ENCODE results near the gene NPIPB13. TPM values are rescaled to one million over a fixed set of nuclear protein-coding genes. Genes with fewer than 3 reads are reported as not detected.

Gene NPIPB13
- total and polyA plus RNA-seq, 8 donors = 11.0 to 32.6 (median 27.7) TPM

Other genes with a start within 250 kb of the NPIPB13 start
- 1 to 10 TPM; 2.5 to 2.7 TPM for gene DOC2A, start 237.5 kb downstream of the NPIPB13 start, total RNA-seq
- gene DOC2A, start 237.5 kb downstream of the NPIPB13 start, polyA plus RNA-seq (ENCODE audit: insufficient read length in 6 of 6) = 1 to 10 TPM in 5 of 6 donors, under 1 TPM in 1; 0.77 to 5.1 (median 3.2) TPM
- not detected for gene C16orf92, start 225.3 kb downstream of the NPIPB13 start, total RNA-seq
- not detected for gene C16orf92, start 225.3 kb downstream of the NPIPB13 start, polyA plus RNA-seq (ENCODE audit: insufficient read length in 6 of 6)
- under 1 TPM in 1 of 2 donors, not detected in 1; 0.29 TPM for gene TLCD3B, start 217.2 kb downstream of the NPIPB13 start, total RNA-seq
- 1 to 10 TPM in 3 of 6 donors, under 1 TPM in 3; 0.28 to 1.4 (median 0.96) TPM for gene TLCD3B, start 217.2 kb downstream of the NPIPB13 start, polyA plus RNA-seq (ENCODE audit: insufficient read length in 6 of 6)
- 1,000 to 10,000 TPM in 1 of 2 donors, 100 to 1,000 TPM in 1; 710 to 1,105 TPM for gene ALDOA, start 182.7 kb downstream of the NPIPB13 start, total RNA-seq
- gene ALDOA, start 182.7 kb downstream of the NPIPB13 start, polyA plus RNA-seq (ENCODE audit: insufficient read length in 6 of 6) = 100 to 1,000 TPM; 299 to 424 (median 350) TPM
- gene PPP4C, start 172.5 kb downstream of the NPIPB13 start, total RNA-seq = 10 to 100 TPM; 82.5 to 89.8 TPM
- 10 to 100 TPM; 62.0 to 80.8 (median 74.1) TPM for gene PPP4C, start 172.5 kb downstream of the NPIPB13 start, polyA plus RNA-seq (ENCODE audit: insufficient read length in 6 of 6)
- gene TBX6, start 156.6 kb downstream of the NPIPB13 start, total RNA-seq = 1 to 10 TPM; 1.6 TPM
- gene TBX6, start 156.6 kb downstream of the NPIPB13 start, polyA plus RNA-seq (ENCODE audit: insufficient read length in 6 of 6) = 1 to 10 TPM in 5 of 6 donors, under 1 TPM in 1; 0.79 to 1.9 (median 1.8) TPM
- 10 to 100 TPM; 57.5 to 79.5 TPM for gene YPEL3, start 152.3 kb downstream of the NPIPB13 start, total RNA-seq
- gene YPEL3, start 152.3 kb downstream of the NPIPB13 start, polyA plus RNA-seq (ENCODE audit: insufficient read length in 6 of 6) = 10 to 100 TPM; 48.8 to 69.3 (median 53.6) TPM
- 1 to 10 TPM; 5.6 to 9.0 TPM for gene GDPD3, start 134.9 kb downstream of the NPIPB13 start, total RNA-seq
- 10 to 100 TPM; 11.8 to 20.3 (median 18.2) TPM for gene GDPD3, start 134.9 kb downstream of the NPIPB13 start, polyA plus RNA-seq (ENCODE audit: insufficient read length in 6 of 6)
- gene MAPK3, start 125.3 kb downstream of the NPIPB13 start, total RNA-seq = 10 to 100 TPM; 70.1 to 95.1 TPM
- 100 to 1,000 TPM in 5 of 6 donors, 10 to 100 TPM in 1; 99.0 to 114 (median 106) TPM for gene MAPK3, start 125.3 kb downstream of the NPIPB13 start, polyA plus RNA-seq (ENCODE audit: insufficient read length in 6 of 6)
- 100 to 1,000 TPM in 1 of 2 donors, 10 to 100 TPM in 1; 29.3 to 172 TPM for gene CORO1A, start 64.9 kb downstream of the NPIPB13 start, total RNA-seq
- 10 to 100 TPM; 16.0 to 24.4 (median 17.9) TPM for gene CORO1A, start 64.9 kb downstream of the NPIPB13 start, polyA plus RNA-seq (ENCODE audit: insufficient read length in 6 of 6)
- 100 to 1,000 TPM in 1 of 2 donors, 10 to 100 TPM in 1; 59.3 to 101 TPM for gene BOLA2B, start 54.8 kb downstream of the NPIPB13 start, total RNA-seq
- gene BOLA2B, start 54.8 kb downstream of the NPIPB13 start, polyA plus RNA-seq (ENCODE audit: insufficient read length in 6 of 6) = 10 to 100 TPM; 12.0 to 30.4 (median 22.3) TPM
- gene SLX1A, start 54.6 kb downstream of the NPIPB13 start, total RNA-seq = 10 to 100 TPM; 21.5 to 25.5 TPM
- gene SLX1A, start 54.6 kb downstream of the NPIPB13 start, polyA plus RNA-seq (ENCODE audit: insufficient read length in 6 of 6) = 10 to 100 TPM; 20.6 to 31.0 (median 23.1) TPM
- 10 to 100 TPM; 19.7 to 29.3 TPM for gene SULT1A3, start 49.2 kb downstream of the NPIPB13 start, total RNA-seq
- gene SULT1A3, start 49.2 kb downstream of the NPIPB13 start, polyA plus RNA-seq (ENCODE audit: insufficient read length in 6 of 6) = 10 to 100 TPM in 4 of 6 donors, 1 to 10 TPM in 2; 6.4 to 13.7 (median 11.4) TPM
- 10 to 100 TPM; 53.2 to 57.6 TPM for gene CD2BP2, start 106.8 kb upstream of the NPIPB13 start, total RNA-seq
- 10 to 100 TPM; 42.9 to 59.1 (median 51.3) TPM for gene CD2BP2, start 106.8 kb upstream of the NPIPB13 start, polyA plus RNA-seq (ENCODE audit: insufficient read length in 6 of 6)
- 10 to 100 TPM; 32.7 to 43.7 TPM for gene TBC1D10B, start 122.0 kb upstream of the NPIPB13 start, total RNA-seq
- gene TBC1D10B, start 122.0 kb upstream of the NPIPB13 start, polyA plus RNA-seq (ENCODE audit: insufficient read length in 6 of 6) = 10 to 100 TPM; 29.5 to 39.3 (median 34.4) TPM
- 1 to 10 TPM in 1 of 2 donors, not detected in 1; 1.6 TPM for gene MYL11, start 126.3 kb upstream of the NPIPB13 start, total RNA-seq
- gene MYL11, start 126.3 kb upstream of the NPIPB13 start, polyA plus RNA-seq (ENCODE audit: insufficient read length in 6 of 6) = under 1 TPM in 4 of 6 donors, not detected in 2; 0.27 to 0.87 (median 0.62) TPM
- gene SEPTIN1, start 134.1 kb upstream of the NPIPB13 start, total RNA-seq = 1 to 10 TPM; 2.9 to 6.3 TPM
- 1 to 10 TPM; 2.5 to 3.6 (median 3.1) TPM for gene SEPTIN1, start 134.1 kb upstream of the NPIPB13 start, polyA plus RNA-seq (ENCODE audit: insufficient read length in 6 of 6)
- 1 to 10 TPM; 7.0 TPM for gene ZNF48, start 146.9 kb upstream of the NPIPB13 start, total RNA-seq
- gene ZNF48, start 146.9 kb upstream of the NPIPB13 start, polyA plus RNA-seq (ENCODE audit: insufficient read length in 6 of 6) = 10 to 100 TPM in 2 of 6 donors, 1 to 10 TPM in 4; 6.8 to 11.7 (median 9.0) TPM
- gene ZNF771, start 159.1 kb upstream of the NPIPB13 start, total RNA-seq = 1 to 10 TPM; 6.0 to 8.5 TPM
- 1 to 10 TPM; 4.0 to 6.4 (median 5.5) TPM for gene ZNF771, start 159.1 kb upstream of the NPIPB13 start, polyA plus RNA-seq (ENCODE audit: insufficient read length in 6 of 6)
- 10 to 100 TPM; 26.2 to 37.4 TPM for gene DCTPP1, start 181.6 kb upstream of the NPIPB13 start, total RNA-seq
- gene DCTPP1, start 181.6 kb upstream of the NPIPB13 start, polyA plus RNA-seq (ENCODE audit: insufficient read length in 6 of 6) = 10 to 100 TPM; 35.5 to 49.3 (median 38.0) TPM
- 10 to 100 TPM; 50.3 to 64.0 TPM for gene SEPHS2, start 197.4 kb upstream of the NPIPB13 start, total RNA-seq
- gene SEPHS2, start 197.4 kb upstream of the NPIPB13 start, polyA plus RNA-seq (ENCODE audit: insufficient read length in 6 of 6) = 10 to 100 TPM; 28.4 to 36.6 (median 31.9) TPM
- gene ITGAL, start 224.3 kb upstream of the NPIPB13 start, total RNA-seq = 10 to 100 TPM; 19.9 to 60.2 TPM
- 1 to 10 TPM; 2.9 to 6.0 (median 5.3) TPM for gene ITGAL, start 224.3 kb upstream of the NPIPB13 start, polyA plus RNA-seq (ENCODE audit: insufficient read length in 6 of 6)